GM18519 (cell line): ENCODE results near the gene TANGO6.
A peak's percentile ranks its signal among the peaks of the same experiment; 100 is the strongest.

Source experiments
- ATAC-seq: cut with Tn5 transposase; IDR thresholded peaks from one replicate; pipeline ENCODE4 v1.9.1; 2021; ENCODE audit warnings: mild to moderate bottlenecking, moderate library complexity; ENCODE audit not compliant: unreplicated experiment, low FRiP score

Gene TANGO6

GRCh38 chr16:69131839-69132423 lies 288.6 kb downstream of the TANGO6 start:
- peak; percentile 25 for ATAC-seq

DNA sequence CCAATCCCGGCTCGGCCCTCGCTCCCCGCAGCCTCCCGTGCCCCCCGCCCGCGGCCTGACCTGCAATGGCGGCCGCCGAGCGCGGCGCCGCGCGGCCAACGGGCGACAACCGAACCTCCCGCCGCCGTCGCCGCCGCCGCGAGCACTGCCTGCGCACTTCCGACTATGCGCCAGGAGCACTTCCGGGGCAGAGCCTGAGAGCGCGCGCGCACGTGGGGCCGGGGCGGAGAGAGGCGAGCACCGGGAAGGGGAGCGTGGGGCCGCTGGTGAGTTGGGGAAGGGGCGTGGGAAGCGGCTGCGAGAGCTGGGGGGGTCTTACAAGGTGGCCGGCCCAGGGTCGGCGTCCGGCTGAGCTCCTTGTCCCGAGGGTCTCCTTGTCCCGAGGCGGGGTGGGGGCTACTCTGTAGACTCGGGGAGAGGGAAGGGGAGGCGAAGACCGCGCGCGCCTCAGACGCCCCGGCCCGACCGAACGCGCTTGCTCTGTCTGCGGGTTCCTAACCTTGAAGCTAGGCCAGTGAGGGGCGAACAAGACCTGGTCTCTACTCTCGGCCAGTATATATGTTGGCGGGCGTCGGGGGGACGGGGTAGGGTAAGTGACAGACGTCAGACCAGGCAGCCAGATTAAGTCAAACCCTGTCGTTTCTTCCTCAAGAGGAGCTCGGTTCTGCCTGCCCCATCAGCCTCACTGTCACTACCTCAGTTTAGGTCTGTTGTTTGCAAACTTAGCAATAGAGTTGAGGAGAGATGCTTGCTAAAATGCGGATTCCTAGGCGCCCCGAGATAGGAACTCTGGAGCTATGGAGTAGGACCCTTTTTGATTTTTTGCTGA lies 289.3 kb downstream of the TANGO6 start, which contains the start of the genes CHTF8 and UTP4:
Gene CHTF8 (minus strand): TSS at position 165 of the 829 bp plus-strand sequence. CDS start 11,130 bp downstream, outside the sequence.
Gene UTP4 (plus strand): TSS at position 226 of the 829 bp plus-strand sequence. CDS start 811 bp downstream, outside the sequence.
- ATAC-seq = peak; percentile 65

DNA sequence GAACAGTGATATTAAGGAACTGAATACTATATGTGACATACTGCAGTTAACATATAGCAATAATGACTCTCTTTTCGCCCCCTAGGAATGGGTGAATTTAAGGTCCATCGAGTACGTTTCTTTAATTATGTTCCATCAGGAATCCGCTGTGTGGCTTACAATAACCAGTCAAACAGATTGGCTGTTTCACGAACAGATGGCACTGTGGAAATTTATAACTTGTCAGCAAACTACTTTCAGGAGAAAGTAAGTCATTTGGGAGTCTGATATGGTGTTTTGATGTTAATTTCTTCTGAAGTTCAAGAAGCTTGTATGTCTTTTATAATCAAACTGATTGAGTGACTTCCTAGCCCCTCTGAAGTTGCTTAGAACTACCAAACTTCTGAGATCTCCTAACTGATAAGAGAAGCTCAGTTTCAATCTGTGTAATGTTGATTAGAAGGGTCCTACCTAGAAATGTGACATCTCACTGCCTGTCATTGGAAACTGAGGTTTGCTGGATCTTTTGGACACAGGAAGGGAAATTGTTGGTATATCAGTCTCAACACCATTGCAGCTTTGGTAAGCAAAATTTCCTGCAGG lies 290.1 kb downstream of the TANGO6 start:
- no peak for ATAC-seq
